ENCODE measurements around the gene GPAM.

- no peak for TF ChIP-seq CTCF (IDR thresholded peaks at IDR 0.05)
- TF ChIP-seq POLR2A (IDR thresholded peaks at IDR 0.05; ENCODE audit: low read depth) = no peak
- TF ChIP-seq POLR2AphosphoS5 (IDR thresholded peaks at IDR 0.05) = no peak
- TF ChIP-seq EP300 (IDR thresholded peaks at IDR 0.05) = no peak
Observed at GRCh38 chr10:112145263-112145662, 38.3 kb downstream of the GPAM start.
